OCI-LY7 (cell line): ENCODE data around the gene ABI3BP. TPM values are rescaled to one million over a fixed set of nuclear protein-coding genes. Genes with fewer than 3 reads are reported as not detected.

Experiments used
- BruUV-seq: library from RNA; stranded (reverse); fragments of 400-500 nt; replicated peaks from 2 replicates; lab custom pipeline; 2021; lab: Mats Ljungman, UMichigan
- CTCF ChIA-PET: fragments of 300-600 bp; sonication (Branson Sonifier 250); formaldehyde crosslinking; loops from one replicate; lab custom pipeline; 2022; ENCODE audit warnings: antibody characterized with exemption; ENCODE audit not compliant: unreplicated experiment; lab: Charles Lee
- POLR2A ChIA-PET: fragments of 300-600 bp; sonication (Branson Sonifier 250); formaldehyde crosslinking; loops from one replicate; lab custom pipeline; 2022; ENCODE audit warnings: antibody characterized with exemption; lab: Charles Lee
- DNase-seq: peaks from one replicate; pipeline ENCODE4 v3.0.0-alpha.2; 2015; ENCODE audit warnings: low spot score
- H2AFZ ChIP-seq: fragments of 200-600 bp; sonication (generic), shearing (Covaris generic); 2 replicates; pipeline ENCODE4 v1.6.1; 2014; ENCODE audit warnings: mild to moderate bottlenecking, antibody characterized with exemption, low read length, moderate library complexity
- H3K27ac ChIP-seq: fragments of 200-600 bp; sonication (generic); 2 replicates; pipeline ENCODE4 v1.5.1; 2014; ENCODE audit warnings: mixed run types, low read depth, mild to moderate bottlenecking, moderate library complexity, low read length, inconsistent platforms; ENCODE audit not compliant: poor library complexity, severe bottlenecking
- H3K36me3 ChIP-seq: fragments of 200-600 bp; sonication (generic); 2 replicates; pipeline ENCODE4 v1.6.1; 2014; ENCODE audit warnings: mild to moderate bottlenecking, antibody characterized with exemption, low read length, moderate library complexity, mixed read lengths; ENCODE audit not compliant: insufficient read depth
- H3K4me1 ChIP-seq: fragments of 200-600 bp; sonication (generic); 2 replicates; pipeline ENCODE4 v1.5.1; 2014; ENCODE audit warnings: mild to moderate bottlenecking, low read length; ENCODE audit not compliant: insufficient read depth, poor library complexity, severe bottlenecking
- H3K4me2 ChIP-seq: fragments of 200-600 bp; sonication (generic); 2 replicates; pipeline ENCODE4 v1.6.1; 2014; ENCODE audit warnings: mild to moderate bottlenecking, low read length
- H3K4me3 ChIP-seq: fragments of 200-600 bp; sonication (generic); 2 replicates; pipeline ENCODE4 v1.5.1; 2014; ENCODE audit warnings: mild to moderate bottlenecking, low read depth, low read length; ENCODE audit not compliant: poor library complexity, severe bottlenecking
- H3K79me2 ChIP-seq: fragments of 200-600 bp; sonication (generic); 2 replicates; pipeline ENCODE4 v1.6.1; 2016; ENCODE audit warnings: low read depth, mild to moderate bottlenecking, low read length, moderate library complexity, mixed read lengths; ENCODE audit not compliant: insufficient read depth
- H3K9me2 ChIP-seq: fragments of 200-600 bp; sonication (generic); 2 replicates; pipeline ENCODE4 v1.6.1; 2016; ENCODE audit warnings: mild to moderate bottlenecking, low read length, mixed read lengths; ENCODE audit not compliant: insufficient read depth
- H3K9me3 ChIP-seq: fragments of 200-600 bp; sonication (generic); 2 replicates; pipeline ENCODE4 v1.6.1; 2014; ENCODE audit warnings: mild to moderate bottlenecking, mixed run types, low read length, mixed read lengths
- H4K20me1 ChIP-seq: fragments of 200-600 bp; sonication (generic); 2 replicates; pipeline ENCODE4 v1.6.1; 2014; ENCODE audit warnings: mild to moderate bottlenecking, antibody characterized with exemption, low read length, moderate library complexity, mixed read lengths; ENCODE audit not compliant: insufficient read depth
- CTCF ChIP-seq: fragments of 200-600 bp; sonication (generic); conservative IDR thresholded peaks from 2 replicates; pipeline ENCODE4 v1.5.1; 2014; ENCODE audit warnings: mild to moderate bottlenecking, antibody characterized with exemption, low read length, moderate library complexity, mixed read lengths
- EZH2phosphoT487 ChIP-seq: fragments of 200-600 bp; sonication (generic); IDR thresholded peaks from 2 replicates; pipeline ENCODE4 v1.6.1; 2018; ENCODE audit warnings: low read depth, borderline replicate concordance, mild to moderate bottlenecking, mixed run types, antibody characterized with exemption, low read length, moderate library complexity, mixed read lengths
- intact Hi-C: fragments of 100-400 bp; cut with micrococcal nuclease; formaldehyde crosslinking; loops from one replicate; pipeline ENCODE4 v1.10.0; 2022; ENCODE audit not compliant: unreplicated experiment
- total RNA-seq, 2 experiments: library from RNA; depleted of rRNA in 1 of 2; stranded (reverse); fragments of >200 nt in 1 of 2; shearing (Covaris generic) in 1 of 2; gene quantifications; 2 replicates each; pipeline ENCODE4 v1.2.3, GENCODE V29; 2014 to 2022

The ABI3BP gene
- total RNA-seq, 2 experiments from 2014 or later = not detected

- intact Hi-C loops = no loop called here
- TF ChIP-seq EZH2phosphoT487 (no peak), CTCF (no peak)
- no peaks in the 10 kb centered on the region for H3K79me2 ChIP-seq
- POLR2A ChIA-PET = no interaction called here
- H3K4me2 ChIP-seq = no peak overlapping the region
- H3K4me3 ChIP-seq = no peak overlapping the region
- BruUV-seq = no TSS peak
- no peak overlapping the region for H2AFZ ChIP-seq
- H4K20me1 ChIP-seq = no peaks in the 10 kb centered on the region
- no peaks in the 10 kb centered on the region for H3K36me3 ChIP-seq
- no peak overlapping the region for H3K27ac ChIP-seq
- H3K9me2 ChIP-seq = no peaks in the 10 kb centered on the region
- no peaks in the 10 kb centered on the region for H3K9me3 ChIP-seq
- CTCF ChIA-PET = no interaction called here
- no peak for DNase-seq
- no peaks in the 10 kb centered on the region for H3K4me1 ChIP-seq
Measured at GRCh38 chr3:100915706-100916495, 77.3 kb downstream of the ABI3BP start.

GRCh38 chr3:100913870-100914648 is 79.2 kb downstream of the ABI3BP start:
- no TSS peak for BruUV-seq
- Histone ChIP-seq H3K9me2 (no peaks in the 10 kb centered on the region), H3K4me3 (no peak overlapping the region), H3K4me1 (no peaks in the 10 kb centered on the region), H3K79me2 (no peaks in the 10 kb centered on the region), H3K9me3 (no peaks in the 10 kb centered on the region), H4K20me1 (no peaks in the 10 kb centered on the region), H3K36me3 (no peaks in the 10 kb centered on the region), H3K4me2 (no peak overlapping the region), H2AFZ (no peak overlapping the region), H3K27ac (no peak overlapping the region)
- intact Hi-C loops = no loop called here
- no peak for DNase-seq
- ChIA-PET CTCF (no interaction called here), POLR2A (no interaction called here)
- TF ChIP-seq CTCF (no peak), EZH2phosphoT487 (no peak)
